ENCODE results near the gene ZMYM4. TPM values are rescaled to one million over a fixed set of nuclear protein-coding genes. Genes with fewer than 3 reads are reported as not detected.

The ZMYM4 gene
- total and polyA plus RNA-seq, 12 donors: 14.7 to 59.2 (median 38.7) TPM

DNA sequence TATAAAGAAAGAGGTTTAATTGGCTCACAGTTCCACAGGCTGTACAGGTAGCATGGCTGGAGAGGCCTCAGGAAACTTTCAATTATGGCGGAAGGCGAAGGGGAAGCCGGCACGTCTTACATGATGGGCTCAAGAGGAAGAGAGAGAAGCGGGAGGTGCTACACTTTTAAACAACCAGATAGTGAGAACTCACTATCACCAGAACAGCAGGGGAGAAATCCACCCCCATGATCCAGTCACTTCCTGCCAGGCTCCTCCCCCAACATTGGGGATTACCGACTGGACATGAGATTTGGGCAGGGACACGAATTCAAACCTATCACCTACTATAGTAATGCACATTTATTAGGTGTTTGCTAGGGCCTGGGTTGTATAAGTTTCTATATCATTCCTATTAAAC lies 117.8 kb downstream of the ZMYM4 start:
- no peak for DNase-seq
- no peaks in the 10 kb centered on the region for H3K27me3 ChIP-seq
- H3K9me3 ChIP-seq (replicated peaks in 1 of 3): no peaks in the 10 kb centered on the region
- 95 to 98% (median 96%) methylated on average over 7 of the region's 7 CpGs for WGBS, 4 donors
- intact Hi-C loops (cut with DNase I): no loop called here
- H3K36me3 ChIP-seq (replicated peaks in 1 of 2): peaks cover 0 to 28% of the 10 kb centered on the region in 2 donors
- TF ChIP-seq, protein P1, sequence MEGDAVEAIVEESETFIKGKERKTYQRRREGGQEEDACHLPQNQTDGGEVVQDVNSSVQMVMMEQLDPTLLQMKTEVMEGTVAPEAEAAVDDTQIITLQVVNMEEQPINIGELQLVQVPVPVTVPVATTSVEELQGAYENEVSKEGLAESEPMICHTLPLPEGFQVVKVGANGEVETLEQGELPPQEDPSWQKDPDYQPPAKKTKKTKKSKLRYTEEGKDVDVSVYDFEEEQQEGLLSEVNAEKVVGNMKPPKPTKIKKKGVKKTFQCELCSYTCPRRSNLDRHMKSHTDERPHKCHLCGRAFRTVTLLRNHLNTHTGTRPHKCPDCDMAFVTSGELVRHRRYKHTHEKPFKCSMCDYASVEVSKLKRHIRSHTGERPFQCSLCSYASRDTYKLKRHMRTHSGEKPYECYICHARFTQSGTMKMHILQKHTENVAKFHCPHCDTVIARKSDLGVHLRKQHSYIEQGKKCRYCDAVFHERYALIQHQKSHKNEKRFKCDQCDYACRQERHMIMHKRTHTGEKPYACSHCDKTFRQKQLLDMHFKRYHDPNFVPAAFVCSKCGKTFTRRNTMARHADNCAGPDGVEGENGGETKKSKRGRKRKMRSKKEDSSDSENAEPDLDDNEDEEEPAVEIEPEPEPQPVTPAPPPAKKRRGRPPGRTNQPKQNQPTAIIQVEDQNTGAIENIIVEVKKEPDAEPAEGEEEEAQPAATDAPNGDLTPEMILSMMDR (IDR thresholded peaks at IDR 0.05): no peak
- TF ChIP-seq POLR2A (IDR thresholded peaks at IDR 0.05): no peak
- H3K4me3 ChIP-seq: no peak overlapping the region
- no peaks in the 10 kb centered on the region for H3K4me1 ChIP-seq (replicated peaks in 1 of 2)
- no peak overlapping the region for H3K27ac ChIP-seq

DNA sequence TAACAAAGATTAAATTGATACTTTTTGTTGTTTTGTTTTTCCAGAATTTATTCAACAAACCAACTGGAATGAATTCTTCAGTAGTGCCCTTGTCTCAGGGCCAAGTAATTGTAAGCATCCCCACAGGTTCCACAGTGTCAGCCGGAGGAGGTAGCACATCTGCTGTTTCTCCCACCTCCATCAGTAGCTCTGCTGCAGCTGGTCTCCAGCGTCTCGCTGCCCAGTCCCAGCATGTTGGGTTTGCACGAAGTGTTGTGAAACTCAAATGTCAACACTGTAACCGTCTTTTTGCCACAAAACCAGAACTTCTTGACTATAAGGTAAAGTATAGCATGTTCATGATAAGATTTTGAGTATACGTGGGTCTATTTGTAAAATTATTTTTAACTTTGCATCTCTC lies 118.5 kb downstream of the ZMYM4 start:
- no peak for DNase-seq
- Histone ChIP-seq H3K9me3 (replicated peaks in 1 of 3) (no peaks in the 10 kb centered on the region), H3K27me3 (no peaks in the 10 kb centered on the region), H3K4me3 (no peak overlapping the region), H3K4me1 (replicated peaks in 1 of 2) (no peaks in the 10 kb centered on the region), H3K27ac (no peak overlapping the region), H3K36me3 (replicated peaks in 1 of 2) (peaks cover 0 to 28% of the 10 kb centered on the region in 2 donors)
- intact Hi-C loops (cut with DNase I): no loop called here
- no peak for TF ChIP-seq POLR2A (IDR thresholded peaks at IDR 0.05)
- TF ChIP-seq, protein P1 (IDR thresholded peaks at IDR 0.05): no peak
- WGBS, 4 donors: 85 to 91% (median 90%) methylated on average over 6 of the region's 6 CpGs

DNA sequence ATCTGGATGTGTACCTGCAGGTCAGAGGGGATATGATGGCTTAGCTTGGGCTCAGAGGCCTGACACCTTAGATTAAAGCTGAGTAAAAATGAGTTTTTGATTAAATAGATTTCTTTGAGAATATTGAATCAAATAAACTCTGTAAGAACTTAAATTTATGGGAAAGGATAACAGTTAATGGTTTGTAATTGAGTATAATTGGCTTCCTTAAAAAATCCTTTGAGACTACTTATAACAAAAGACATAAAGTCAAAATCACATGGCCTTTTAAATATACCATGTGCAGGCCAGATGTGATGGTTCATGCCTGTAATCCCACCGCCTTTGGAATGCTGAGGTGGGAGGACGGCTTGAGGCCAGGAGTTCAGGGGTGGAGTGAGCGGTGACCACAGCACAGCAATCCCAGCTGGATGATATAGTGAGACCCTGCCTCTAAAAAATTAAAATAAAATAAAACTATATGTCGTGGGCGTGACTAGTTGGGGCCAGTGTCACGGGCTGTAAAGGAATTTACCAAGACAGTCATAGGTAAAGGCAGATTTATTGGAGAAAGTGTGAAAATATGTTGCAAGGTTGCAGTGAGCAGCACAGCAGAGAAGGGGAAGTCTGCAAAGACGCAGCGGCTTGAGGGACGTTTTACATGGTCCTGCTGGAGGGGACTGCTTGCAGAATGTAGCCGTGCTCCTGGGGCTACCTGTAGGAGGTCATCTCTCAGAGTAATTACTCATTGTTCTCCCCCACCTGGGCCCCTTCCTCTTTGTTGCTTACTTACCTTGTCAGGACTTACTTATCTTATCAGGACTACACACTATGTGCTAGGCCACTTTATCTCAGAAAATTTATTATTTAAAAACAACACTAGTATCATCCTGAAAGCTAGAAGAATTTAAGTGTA lies 122.3 kb downstream of the ZMYM4 start:
- H3K4me3 ChIP-seq: no peak overlapping the region
- 88 to 89% (median 88%) methylated on average over 9 to 10 of the region's 10 CpGs for WGBS, 4 donors
- no peaks in the 10 kb centered on the region for H3K9me3 ChIP-seq (replicated peaks in 1 of 3)
- no peak for TF ChIP-seq POLR2A (IDR thresholded peaks at IDR 0.05)
- TF ChIP-seq, protein P1 (IDR thresholded peaks at IDR 0.05): no peak
- H3K27ac ChIP-seq: no peak overlapping the region
- no peaks in the 10 kb centered on the region for H3K4me1 ChIP-seq (replicated peaks in 1 of 2)
- intact Hi-C loops (cut with DNase I): no loop called here
- peaks cover 0 to 52% of the 10 kb centered on the region in 2 donors for H3K36me3 ChIP-seq (replicated peaks in 1 of 2)
- no peak for DNase-seq
- H3K27me3 ChIP-seq: no peaks in the 10 kb centered on the region

DNA sequence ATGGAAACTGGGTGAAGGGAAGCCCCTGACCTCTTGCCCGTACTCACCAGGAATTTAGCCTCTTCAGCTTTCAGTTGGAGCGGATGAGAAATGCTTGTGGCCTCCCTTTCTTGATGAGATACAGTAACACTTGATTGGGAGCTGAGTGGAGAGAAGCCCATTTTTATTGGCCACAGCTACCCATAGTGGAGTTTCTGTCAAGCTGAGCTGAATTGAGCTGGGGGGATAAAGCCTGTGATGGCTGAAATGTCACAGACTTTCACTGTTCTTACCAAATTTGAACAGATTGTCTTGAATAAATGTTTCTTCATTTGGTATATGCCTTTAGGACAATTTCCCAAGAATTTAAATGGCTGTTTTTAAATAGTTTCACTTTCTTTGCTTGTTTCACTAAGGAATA lies 125.9 kb downstream of the ZMYM4 start:
- TF ChIP-seq, protein P1 (IDR thresholded peaks at IDR 0.05): no peak
- TF ChIP-seq POLR2A (IDR thresholded peaks at IDR 0.05): no peak
- DNase-seq: no peak
- H3K27me3 ChIP-seq: no peaks in the 10 kb centered on the region
- H3K9me3 ChIP-seq (replicated peaks in 1 of 3): no peaks in the 10 kb centered on the region
- intact Hi-C loops (cut with DNase I): no loop called here
- no peak overlapping the region for H3K27ac ChIP-seq
- 90 to 100% (median 95%) methylated on average over 2 of the region's 2 CpGs for WGBS, 4 donors
- no peaks in the 10 kb centered on the region for H3K4me1 ChIP-seq (replicated peaks in 1 of 2)
- no peak overlapping the region for H3K4me3 ChIP-seq
- peaks cover 0 to 56% of the 10 kb centered on the region in 2 donors for H3K36me3 ChIP-seq (replicated peaks in 1 of 2)

Data from adrenal gland (tissue), 12 donors.